Activated T-cell treated with anti-CD3 and anti-CD28 coated beads, Interleukin-2, amount 50 U/mL, for 24 hours (primary cell): ENCODE data around the gene BMS1.
"Not testable (repeated sequence)": the region's sequence is repeated elsewhere in the genome, so short reads cannot be mapped to it uniquely, and the experiment has no call there.

Source experiments
- DNase-seq: peaks from one replicate; pipeline ENCODE4 v3.0.0-alpha.2; 2020
- H3K27ac Mint-ChIP-seq: 2 replicates; pipeline ENCODE4 v1.8.0; 2020; ENCODE audit warnings: mild to moderate bottlenecking, mixed read lengths
- H3K27me3 Mint-ChIP-seq: 2 replicates; pipeline ENCODE4 v1.8.0; 2020; ENCODE audit warnings: mixed read lengths
- H3K36me3 Mint-ChIP-seq: 2 replicates; pipeline ENCODE4 v1.8.0; 2020; ENCODE audit warnings: low read depth, mixed read lengths
- H3K4me1 Mint-ChIP-seq: 2 replicates; pipeline ENCODE4 v1.8.0; 2020; ENCODE audit warnings: low read depth, mixed read lengths
- H3K4me3 Mint-ChIP-seq: 2 replicates; pipeline ENCODE4 v1.8.0; 2020; ENCODE audit warnings: mild to moderate bottlenecking, moderate library complexity, mixed read lengths
- H3K9me3 Mint-ChIP-seq: 2 replicates; pipeline ENCODE4 v1.8.0; 2020; ENCODE audit warnings: mixed read lengths

The BMS1 gene

DNA sequence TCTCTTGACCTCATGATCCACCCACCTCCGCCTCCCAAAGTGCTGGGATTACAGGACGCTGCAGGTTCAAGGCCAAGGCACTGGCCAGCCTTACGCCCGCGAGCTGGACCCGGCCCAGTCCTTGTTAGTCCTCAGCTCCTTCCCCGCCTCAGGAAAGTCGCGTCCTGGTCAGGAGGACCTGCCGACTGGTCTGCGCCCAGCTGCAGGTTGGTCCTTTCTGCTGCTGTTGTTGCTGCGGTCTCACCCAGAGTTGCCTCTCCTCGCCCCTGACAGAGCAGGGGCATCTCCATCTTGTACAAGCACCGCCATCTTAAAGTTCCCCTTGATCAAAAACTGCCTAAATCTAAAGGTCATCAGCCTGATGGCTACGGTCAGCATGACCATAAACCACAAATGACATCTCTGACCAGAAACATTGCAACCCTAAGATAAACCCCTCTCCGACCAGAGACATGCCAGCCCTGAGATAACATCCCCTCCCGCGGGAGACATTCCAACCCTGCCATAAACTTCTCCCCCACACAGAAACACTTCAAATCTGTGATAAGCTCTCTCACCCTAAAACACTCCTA is 13.9 kb upstream of the BMS1 start:
- H3K4me3 Mint-ChIP-seq: no peak overlapping the region
- H3K9me3 Mint-ChIP-seq: peaks cover 2% of the 10 kb centered on the region
- H3K4me1 Mint-ChIP-seq: no peaks in the 10 kb centered on the region
- H3K27ac Mint-ChIP-seq: no peak overlapping the region
- no peak for DNase-seq
- H3K27me3 Mint-ChIP-seq: peaks cover 42% of the 10 kb centered on the region
- no peaks in the 10 kb centered on the region for H3K36me3 Mint-ChIP-seq

DNA sequence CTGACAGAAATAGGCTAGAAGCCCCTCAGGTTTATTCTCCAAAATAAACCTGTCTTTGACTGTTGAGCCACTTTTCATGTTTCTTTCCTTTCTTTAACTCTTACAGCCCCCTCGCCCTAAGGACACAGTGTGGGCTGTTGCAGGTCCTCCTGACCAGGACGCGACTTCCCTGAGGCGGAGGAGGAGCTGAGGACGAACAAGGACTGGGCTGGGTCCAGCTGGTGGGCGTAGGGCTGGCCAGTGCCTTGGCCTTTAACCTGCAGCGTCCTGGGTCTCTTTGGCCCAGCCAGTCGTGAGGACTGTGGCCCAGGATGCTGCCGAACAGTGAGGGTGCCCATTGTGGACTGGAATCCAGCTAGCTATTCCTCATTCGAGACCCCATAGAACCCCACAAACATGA is 13.4 kb upstream of the BMS1 start:
- Mint-ChIP-seq H3K4me1 (no peaks in the 10 kb centered on the region), H3K4me3 (no peak overlapping the region), H3K27ac (no peak overlapping the region), H3K27me3 (peaks cover 41% of the 10 kb centered on the region), H3K36me3 (no peaks in the 10 kb centered on the region), H3K9me3 (peaks cover 2% of the 10 kb centered on the region)
- DNase-seq: no peak

DNA sequence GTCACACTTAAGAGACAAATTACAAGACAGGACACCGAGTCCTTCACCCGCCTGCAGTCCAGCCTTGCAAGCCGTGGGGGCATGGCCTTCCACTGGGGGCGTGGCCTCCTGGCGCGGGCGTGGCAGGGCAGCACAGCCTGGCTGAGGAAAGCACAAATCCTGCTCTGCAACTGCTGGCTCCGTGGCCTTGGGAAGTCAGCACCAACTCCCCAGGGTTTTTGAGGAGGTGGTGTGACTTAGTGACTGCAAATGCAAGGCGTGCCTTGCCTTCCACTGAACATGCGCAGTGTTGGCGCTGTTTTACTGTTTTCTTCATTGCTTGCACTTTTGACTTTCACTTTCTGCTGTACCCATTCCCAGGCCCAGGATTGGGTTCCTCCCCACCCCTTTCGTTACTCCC is 12.9 kb upstream of the BMS1 start:
- no peaks in the 10 kb centered on the region for H3K4me1 Mint-ChIP-seq
- no peak overlapping the region for H3K4me3 Mint-ChIP-seq
- no peak for DNase-seq
- H3K9me3 Mint-ChIP-seq: peaks cover 2% of the 10 kb centered on the region
- H3K27me3 Mint-ChIP-seq: peaks cover 39% of the 10 kb centered on the region
- H3K36me3 Mint-ChIP-seq: no peaks in the 10 kb centered on the region
- no peak overlapping the region for H3K27ac Mint-ChIP-seq

DNA sequence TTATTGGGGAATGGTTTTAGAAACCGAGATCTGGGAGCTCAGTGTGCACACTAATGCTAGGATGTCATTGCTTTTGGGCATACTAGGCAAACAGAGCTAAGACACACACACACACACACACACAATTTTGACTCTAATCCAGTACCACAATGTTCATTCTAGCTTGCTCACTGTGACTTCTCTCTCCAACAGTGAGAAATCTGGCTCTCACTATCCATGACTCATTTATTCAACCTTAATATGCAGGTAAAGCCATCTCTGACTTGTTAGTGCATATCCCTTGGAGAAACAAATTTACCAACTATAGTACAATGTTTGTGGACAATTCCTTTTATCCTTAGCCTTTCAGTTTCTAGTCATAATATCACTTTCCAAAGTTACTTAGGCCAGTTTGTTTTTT is 5.9 kb upstream of the BMS1 start:
- DNase-seq: no peak
- H3K27ac Mint-ChIP-seq: no peak overlapping the region
- no peaks in the 10 kb centered on the region for H3K36me3 Mint-ChIP-seq
- H3K4me1 Mint-ChIP-seq: peaks cover 9% of the 10 kb centered on the region
- no peak overlapping the region for H3K4me3 Mint-ChIP-seq
- H3K9me3 Mint-ChIP-seq: peaks cover 2% of the 10 kb centered on the region
- H3K27me3 Mint-ChIP-seq: peaks cover 39% of the 10 kb centered on the region

DNA sequence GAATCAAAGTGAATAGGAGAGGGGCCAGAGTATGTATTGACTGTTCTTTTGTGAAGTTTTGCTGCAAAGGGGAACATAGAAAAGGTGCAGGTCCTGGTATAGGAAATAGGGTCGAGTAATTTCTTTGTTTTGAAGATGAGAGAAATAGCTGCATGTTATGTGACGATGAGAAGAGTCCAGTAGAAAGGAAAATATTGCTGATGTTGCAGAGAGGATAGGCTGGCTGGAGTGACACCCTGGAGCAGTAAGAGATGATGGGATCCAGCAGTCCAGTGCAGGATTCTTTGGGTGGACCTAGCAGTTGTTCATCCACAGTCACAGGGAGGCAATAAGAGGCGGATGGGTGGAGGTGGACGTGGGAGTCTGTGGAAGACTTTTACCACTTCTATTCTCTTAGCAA is 2.1 kb upstream of the BMS1 start:
- no peak overlapping the region for H3K4me3 Mint-ChIP-seq
- peaks cover 22% of the 10 kb centered on the region for H3K27me3 Mint-ChIP-seq
- H3K4me1 Mint-ChIP-seq: peaks cover 27% of the 10 kb centered on the region
- peaks cover 27% of the 10 kb centered on the region for H3K36me3 Mint-ChIP-seq
- H3K9me3 Mint-ChIP-seq: no peaks in the 10 kb centered on the region
- no peak overlapping the region for H3K27ac Mint-ChIP-seq
- no peak for DNase-seq

DNA sequence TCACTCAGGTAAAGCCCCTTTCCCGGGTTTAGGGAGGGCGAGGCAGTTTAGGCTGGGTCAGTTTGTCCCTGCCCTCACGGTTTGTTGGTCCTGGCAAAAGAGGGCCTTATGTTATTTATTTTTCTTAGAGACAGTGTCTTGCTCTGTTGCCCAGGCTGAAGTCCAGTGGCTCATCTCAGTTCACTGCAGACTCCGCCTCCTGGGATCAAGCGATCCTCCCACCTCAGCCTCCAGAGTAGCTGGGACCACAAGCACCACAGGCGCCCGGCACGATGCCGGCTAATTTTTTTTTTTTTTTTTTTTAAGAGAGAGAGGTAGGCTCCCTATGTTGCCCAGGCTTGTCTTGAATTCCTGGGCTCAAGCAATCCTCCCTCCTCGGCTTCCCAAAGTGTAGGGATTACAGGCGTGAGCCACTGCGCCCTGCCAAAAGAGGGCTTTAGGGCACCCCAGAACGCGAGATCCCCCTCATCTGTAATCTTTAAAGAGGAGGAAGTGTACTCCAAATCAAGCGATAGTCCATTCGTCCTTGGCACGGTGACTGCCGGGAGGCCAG is 626 bp upstream of the BMS1 start:
- peak overlapping the region; percentile 90 for H3K4me3 Mint-ChIP-seq
- no peak for DNase-seq

DNA sequence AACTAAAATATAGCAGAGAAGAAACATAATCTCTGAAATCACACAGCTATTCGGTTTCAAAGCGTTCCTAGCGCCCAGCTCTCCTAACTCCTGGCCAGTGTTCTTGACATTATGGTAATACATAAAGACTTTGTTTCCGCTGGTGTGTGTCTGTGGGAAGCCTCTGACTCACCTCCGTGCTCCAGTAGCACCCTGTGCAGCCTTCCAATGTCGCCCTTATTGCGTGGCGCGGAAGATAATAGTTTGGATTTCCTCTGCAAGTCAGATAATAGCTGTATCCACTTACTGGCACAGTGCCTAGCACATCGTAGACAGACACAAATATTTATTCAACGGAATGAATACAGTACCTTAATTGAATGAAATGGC is 570 bp downstream of the BMS1 start:
- Mint-ChIP-seq H3K27me3 (no peaks in the 10 kb centered on the region), H3K4me1 (peaks cover 37% of the 10 kb centered on the region), H3K4me3 (peak overlapping the region; percentile 90), H3K9me3 (no peaks in the 10 kb centered on the region), H3K36me3 (peaks cover 52% of the 10 kb centered on the region), H3K27ac (peak overlapping the region; percentile 97)
- DNase-seq: no peak

More for the DNA sequence above, 626 bp upstream of the BMS1 start:
- peaks cover 43% of the 10 kb centered on the region for H3K36me3 Mint-ChIP-seq
- peaks cover 35% of the 10 kb centered on the region for H3K4me1 Mint-ChIP-seq
- no peaks in the 10 kb centered on the region for H3K9me3 Mint-ChIP-seq
- H3K27ac Mint-ChIP-seq: peak overlapping the region; percentile 97
- peaks cover 7% of the 10 kb centered on the region for H3K27me3 Mint-ChIP-seq

DNA sequence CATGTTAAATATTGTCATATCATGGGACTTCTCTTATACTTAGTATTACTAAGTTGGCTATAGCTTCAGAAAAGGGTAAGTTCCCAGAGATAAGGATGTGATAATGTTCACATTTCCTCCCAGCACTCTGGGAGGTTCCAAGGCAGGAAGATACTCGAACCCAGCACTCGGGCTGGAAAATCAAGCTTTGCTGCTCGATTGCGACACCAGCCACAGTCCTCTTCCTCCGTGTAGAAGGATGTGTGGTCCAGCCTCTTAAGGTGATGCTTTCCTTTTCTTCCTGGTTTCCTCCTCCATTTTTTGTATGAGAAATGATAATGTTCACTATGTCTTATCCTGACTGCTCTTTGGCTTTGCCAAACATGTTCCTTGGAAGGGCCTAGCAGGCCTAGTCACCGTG is 3.2 kb downstream of the BMS1 start:
- Mint-ChIP-seq H3K4me1 (peaks cover 37% of the 10 kb centered on the region), H3K36me3 (peaks cover 76% of the 10 kb centered on the region), H3K9me3 (no peaks in the 10 kb centered on the region), H3K27ac (no peak overlapping the region), H3K27me3 (no peaks in the 10 kb centered on the region), H3K4me3 (no peak overlapping the region)
- DNase-seq: no peak

DNA sequence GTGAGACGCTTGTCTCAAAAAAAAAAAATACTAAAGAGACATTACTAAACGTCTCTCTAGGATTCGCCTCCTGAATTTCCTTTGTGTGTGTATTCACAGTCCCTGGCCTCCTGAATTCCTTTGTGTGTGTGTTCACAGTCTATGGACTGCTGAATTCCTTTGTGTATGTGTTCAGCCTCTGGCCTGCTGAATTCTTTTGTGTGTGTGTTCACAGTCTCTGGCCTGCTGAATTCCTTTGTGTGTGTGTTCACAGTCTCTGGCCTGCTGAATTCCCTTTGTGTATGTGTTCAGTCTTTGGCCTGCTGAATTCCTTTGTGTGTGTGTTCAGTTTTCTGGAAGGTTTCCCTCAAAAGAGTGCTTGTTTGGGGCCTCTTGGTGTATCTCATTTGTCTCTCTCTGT is 8.2 kb downstream of the BMS1 start:
- no peak for DNase-seq
- Mint-ChIP-seq H3K27me3 (no peaks in the 10 kb centered on the region), H3K36me3 (peaks cover 95% of the 10 kb centered on the region), H3K27ac (peak overlapping the region; percentile 64), H3K4me1 (peaks cover 13% of the 10 kb centered on the region), H3K4me3 (no peak overlapping the region), H3K9me3 (no peaks in the 10 kb centered on the region)

DNA sequence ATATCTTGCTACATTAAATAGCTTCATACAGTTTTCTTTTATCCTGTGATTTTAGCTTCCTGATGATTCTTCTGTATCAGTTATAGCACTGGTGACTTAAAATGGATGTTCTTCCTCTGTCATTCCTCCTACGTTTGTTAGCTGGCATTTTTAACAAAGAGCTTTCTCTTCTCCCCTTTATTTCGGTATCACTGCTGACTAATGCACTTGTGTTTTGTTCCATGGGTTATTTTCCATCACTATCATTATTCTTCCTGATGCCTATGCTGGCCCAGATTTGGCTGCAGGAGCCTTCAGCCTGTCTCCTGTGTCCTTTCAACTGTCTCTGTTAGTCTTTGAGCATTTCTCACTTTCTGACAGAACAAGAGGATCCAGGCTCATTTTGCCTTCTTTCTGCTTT is 13.1 kb downstream of the BMS1 start:
- Mint-ChIP-seq H3K27me3 (no peaks in the 10 kb centered on the region), H3K4me3 (no peak overlapping the region), H3K9me3 (no peaks in the 10 kb centered on the region), H3K4me1 (peaks cover 25% of the 10 kb centered on the region), H3K27ac (peak overlapping the region; percentile 40), H3K36me3 (peaks cover 99% of the 10 kb centered on the region)
- DNase-seq: no peak

DNA sequence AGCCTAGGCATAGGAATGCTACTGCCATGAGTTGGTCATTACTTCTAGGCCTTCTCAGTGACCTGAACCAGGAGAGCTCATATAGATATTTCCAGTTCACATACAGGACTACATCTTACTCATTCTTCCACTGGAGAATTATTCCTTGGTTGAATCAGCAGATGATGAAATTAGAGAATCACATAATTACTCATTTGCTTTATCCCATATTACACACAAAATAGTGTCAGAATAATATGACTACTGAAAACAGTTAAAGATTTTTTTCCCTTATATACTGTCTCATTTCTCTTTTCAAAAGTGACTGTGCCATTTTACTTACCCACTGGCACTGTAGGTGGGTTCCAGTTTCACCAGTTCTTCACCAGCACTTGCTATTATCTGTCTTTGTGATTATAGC is 18.5 kb downstream of the BMS1 start:
- DNase-seq: no peak
- Mint-ChIP-seq H3K4me3 (no peak overlapping the region), H3K36me3 (peaks cover 98% of the 10 kb centered on the region), H3K27me3 (no peaks in the 10 kb centered on the region), H3K9me3 (peaks cover 2% of the 10 kb centered on the region), H3K4me1 (peaks cover 46% of the 10 kb centered on the region), H3K27ac (peak overlapping the region; percentile 88)

DNA sequence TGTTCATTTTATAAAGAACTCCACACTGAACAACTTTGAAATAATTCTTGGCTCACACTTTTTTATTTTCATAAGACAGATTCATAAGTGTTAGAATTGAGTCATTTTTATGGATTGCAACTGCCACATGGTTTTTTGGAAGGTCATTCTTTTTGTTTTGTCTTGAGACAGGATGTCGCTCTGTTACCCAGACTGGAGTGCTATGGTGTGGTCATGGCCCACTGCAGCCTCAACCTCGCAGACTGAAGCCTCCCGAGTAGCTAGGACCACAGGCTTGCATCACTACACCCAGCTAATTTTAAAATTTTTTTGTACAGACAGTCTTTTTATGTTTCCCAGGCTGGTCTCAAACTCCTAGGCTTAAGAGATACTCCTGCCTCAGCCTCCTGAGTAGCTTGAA is 20.3 kb downstream of the BMS1 start:
- Mint-ChIP-seq H3K4me3 (no peak overlapping the region), H3K36me3 (peaks cover 98% of the 10 kb centered on the region), H3K27ac (peak overlapping the region; percentile 22), H3K27me3 (no peaks in the 10 kb centered on the region), H3K4me1 (peaks cover 42% of the 10 kb centered on the region), H3K9me3 (peaks cover 2% of the 10 kb centered on the region)
- no peak for DNase-seq

DNA sequence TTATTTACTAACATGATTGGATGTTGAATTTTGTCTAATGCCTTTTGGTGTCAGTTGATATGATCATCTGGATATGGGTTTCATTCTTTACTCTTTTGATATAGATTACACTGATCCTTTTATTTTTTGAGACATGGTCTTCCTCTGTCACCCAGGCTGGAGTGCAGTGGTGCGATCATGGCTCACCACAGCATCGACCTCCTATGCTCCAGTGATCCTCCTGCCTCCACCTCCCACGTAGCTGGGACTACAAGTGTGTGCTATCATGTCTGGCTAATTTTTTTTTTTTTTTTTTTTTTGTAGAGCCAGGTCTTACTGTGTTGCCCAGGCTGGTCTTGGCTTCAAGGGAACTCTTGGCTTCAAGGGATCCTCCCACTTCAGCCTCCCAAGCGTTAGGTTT is 27.1 kb downstream of the BMS1 start:
- Mint-ChIP-seq H3K9me3 (peaks cover 6% of the 10 kb centered on the region), H3K36me3 (peaks cover 95% of the 10 kb centered on the region), H3K4me3 (no peak overlapping the region), H3K27ac (peak overlapping the region; percentile 42), H3K27me3 (no peaks in the 10 kb centered on the region), H3K4me1 (peaks cover 45% of the 10 kb centered on the region)
- no peak for DNase-seq

DNA sequence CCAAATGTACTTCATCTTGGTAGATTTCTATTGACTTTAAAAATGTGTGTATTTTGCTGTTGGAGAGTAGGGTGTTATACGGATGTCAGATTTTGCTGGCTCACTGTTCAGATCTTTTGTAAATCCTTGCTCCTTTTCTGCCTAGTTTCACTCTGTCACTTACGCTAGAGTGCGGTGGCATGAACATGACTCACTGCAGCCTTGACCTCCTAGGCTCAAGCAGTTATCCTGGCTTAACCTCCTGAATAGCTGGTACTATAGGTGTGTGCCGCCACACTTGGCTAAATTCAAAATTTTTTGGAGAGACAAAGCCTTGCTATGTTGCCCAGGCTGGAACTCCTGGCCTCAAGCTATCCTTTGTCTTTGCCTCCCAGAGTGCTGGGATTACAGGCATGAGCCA is 29.4 kb downstream of the BMS1 start:
- peaks cover 6% of the 10 kb centered on the region for H3K9me3 Mint-ChIP-seq
- no peak for DNase-seq
- no peaks in the 10 kb centered on the region for H3K27me3 Mint-ChIP-seq
- H3K27ac Mint-ChIP-seq: no peak overlapping the region
- H3K4me1 Mint-ChIP-seq: peaks cover 46% of the 10 kb centered on the region
- peaks cover 95% of the 10 kb centered on the region for H3K36me3 Mint-ChIP-seq
- no peak overlapping the region for H3K4me3 Mint-ChIP-seq

DNA sequence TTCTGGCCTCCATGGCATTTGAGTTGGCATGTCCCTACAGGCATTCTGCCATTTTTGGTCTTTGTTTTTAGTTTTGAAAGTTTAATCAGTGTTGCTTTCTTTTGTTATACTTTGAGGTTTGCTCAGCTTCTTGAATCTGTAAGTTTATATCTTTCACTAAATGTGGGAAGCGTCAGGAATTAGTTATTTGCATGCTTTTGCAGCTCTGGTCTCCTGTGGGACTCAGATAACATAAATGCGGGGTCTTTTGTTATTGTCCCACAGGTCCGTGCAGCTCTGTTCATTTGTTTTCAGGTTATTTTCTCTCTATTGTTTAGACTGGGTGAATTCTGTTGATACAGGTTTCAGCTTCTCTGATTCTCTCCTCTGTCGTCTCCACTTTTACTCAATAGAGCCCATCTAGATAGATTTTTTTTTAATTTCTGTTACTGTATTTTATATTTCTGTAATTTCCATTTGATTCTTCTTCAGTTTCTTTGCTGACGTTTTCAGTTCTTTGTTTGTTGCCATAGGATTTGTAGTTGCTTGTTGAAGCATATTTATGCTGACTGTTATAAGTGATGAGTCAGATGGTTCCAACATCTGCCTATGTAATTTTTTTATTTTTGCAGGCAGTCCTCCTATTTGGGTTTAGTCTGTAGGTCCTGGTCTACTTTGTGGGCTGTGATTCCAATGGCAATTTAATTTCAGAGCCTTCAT is 31.5 kb downstream of the BMS1 start:
- DNase-seq, H3K9me3 Mint-ChIP-seq, H3K4me3 Mint-ChIP-seq, H3K27me3 Mint-ChIP-seq: not testable (repeated sequence)
- peaks cover 97% of the 10 kb centered on the region for H3K36me3 Mint-ChIP-seq
- H3K4me1 Mint-ChIP-seq: peaks cover 40% of the 10 kb centered on the region
- peak overlapping the region; percentile 38 for H3K27ac Mint-ChIP-seq
